ENCODE data around the gene QSOX1.
"Not testable (repeated sequence)": the region's sequence is repeated elsewhere in the genome, so short reads cannot be mapped to it uniquely, and the experiment has no call there.

The QSOX1 gene

GRCh38 chr1:180193141-180194047 lies 38.7 kb downstream of the QSOX1 start:
- DNase-seq: no peak

GRCh38 chr1:180194048-180194425 lies 39.4 kb downstream of the QSOX1 start:
- DNase-seq: no peak

GRCh38 chr1:180194546-180195207 lies 40.0 kb downstream of the QSOX1 start:
- no peak for DNase-seq

- DNase-seq: no peak
These were observed 40.7 kb downstream of the QSOX1 start for GRCh38 chr1:180195401-180195800.

GRCh38 chr1:180195916-180196315 lies 41.2 kb downstream of the QSOX1 start:
- no peak for DNase-seq

GRCh38 chr1:180196436-180197003 lies 41.9 kb downstream of the QSOX1 start:
- no peak for DNase-seq

GRCh38 chr1:180197231-180197630 lies 42.6 kb downstream of the QSOX1 start:
- no peak for DNase-seq

- DNase-seq: no peak
These were observed 43.5 kb downstream of the QSOX1 start for GRCh38 chr1:180198196-180198595.

GRCh38 chr1:180198611-180199010 lies 43.9 kb downstream of the QSOX1 start:
- DNase-seq: no peak

GRCh38 chr1:180199018-180199417 lies 44.3 kb downstream of the QSOX1 start:
- no peak for DNase-seq

GRCh38 chr1:180201451-180202200 lies 47.0 kb downstream of the QSOX1 start:
- no peak for DNase-seq

GRCh38 chr1:180202588-180202987 lies 47.9 kb downstream of the QSOX1 start:
- DNase-seq: not testable (repeated sequence)

- no peak for DNase-seq
These were observed 49.6 kb downstream of the QSOX1 start for GRCh38 chr1:180204231-180204630.

- DNase-seq: no peak
These were observed 51.9 kb downstream of the QSOX1 start for GRCh38 chr1:180206581-180206980.

GRCh38 chr1:180208264-180208663 lies 53.6 kb downstream of the QSOX1 start:
- peak; percentile 70 for DNase-seq

- no peak for DNase-seq
These were observed 55.4 kb downstream of the QSOX1 start for GRCh38 chr1:180210008-180210620.

- DNase-seq: no peak
These were observed 56.6 kb downstream of the QSOX1 start for GRCh38 chr1:180211156-180211859.

GRCh38 chr1:180211860-180212229 lies 57.2 kb downstream of the QSOX1 start:
- no peak for DNase-seq

- DNase-seq: no peak
These were observed 58.9 kb downstream of the QSOX1 start for GRCh38 chr1:180213401-180214170.

GRCh38 chr1:180215856-180216625 lies 61.4 kb downstream of the QSOX1 start:
- no peak for DNase-seq

- no peak for DNase-seq
These were observed 62.3 kb downstream of the QSOX1 start for GRCh38 chr1:180217006-180217405.
